Measurements from ENCODE around the gene CRIM1. TPM values are rescaled to one million over a fixed set of nuclear protein-coding genes. Genes with fewer than 3 reads are reported as not detected.

CRIM1 gene
- total RNA-seq, 1 experiment from 2014 or later = 27.6 TPM

DNA sequence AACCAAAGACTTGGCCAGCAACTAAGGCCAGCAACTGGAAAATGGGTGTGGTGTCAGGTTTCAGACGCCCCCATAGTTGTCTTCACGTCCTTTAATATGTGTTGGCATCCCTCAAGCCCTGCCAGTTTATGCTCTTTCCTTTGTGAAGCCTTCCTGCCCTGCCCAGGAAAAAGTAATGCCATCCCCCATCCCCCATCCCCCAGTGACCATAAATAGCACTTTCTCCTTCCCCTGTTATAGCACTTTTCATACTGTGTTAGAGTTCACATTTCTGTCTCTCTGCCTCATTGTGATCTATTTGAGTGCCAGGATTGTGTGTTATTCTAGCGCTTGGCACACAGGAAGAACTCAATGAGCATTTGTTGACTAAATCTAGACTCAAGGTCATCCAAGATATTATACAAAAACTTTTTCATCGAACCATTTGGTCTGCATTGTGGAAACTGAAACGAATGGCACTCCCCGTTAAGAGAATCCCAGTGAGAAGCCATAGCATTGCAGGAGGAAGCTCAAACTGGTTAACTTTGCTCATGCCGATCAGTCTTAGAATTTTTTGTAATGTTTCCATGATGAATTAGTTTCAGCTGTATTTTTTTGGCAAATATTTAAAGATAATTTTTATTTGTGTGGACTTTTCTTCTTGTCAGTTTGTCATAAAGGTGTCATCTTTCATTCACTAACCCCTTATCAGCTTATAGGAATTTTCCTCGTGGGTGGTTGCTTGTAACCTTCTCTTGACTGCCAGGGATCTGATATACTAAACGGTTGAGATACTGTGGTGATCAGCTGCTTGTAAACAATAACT lies 15.7 kb downstream of the CRIM1 start:
- Histone ChIP-seq H3K4me2 (ENCODE audit: insufficient read depth, insufficient read length, low read length) (peak overlapping the region; percentile 14), H2BK12ac (ENCODE audit: insufficient read length, low read depth, low read length) (no peak overlapping the region), H3K79me2 (ENCODE audit: insufficient read depth, low read length) (peaks cover 59% of the 10 kb centered on the region), H3K23ac (ENCODE audit: insufficient read length, low read depth, low read length) (no peak overlapping the region), H2BK120ac (ENCODE audit: low read depth, low read length, poor library complexity, severe bottlenecking) (no peak overlapping the region), H3K27ac (ENCODE audit: insufficient read length, low read depth, low read length) (peak overlapping the region; percentile 44), H3K18ac (ENCODE audit: insufficient read length, low read depth, low read length) (no peak overlapping the region), H2AFZ (ENCODE audit: low read length) (no peak overlapping the region), H3K14ac (ENCODE audit: insufficient read depth, low read length) (no peak overlapping the region), H3K4ac (ENCODE audit: low read depth, low read length) (no peak overlapping the region), H3K9me3 (ENCODE audit: control insufficient read depth, low read depth, low read length) (no peaks in the 10 kb centered on the region), H3K27me3 (ENCODE audit: insufficient read depth, low read length) (no peaks in the 10 kb centered on the region), H3K79me1 (ENCODE audit: insufficient read depth, low read depth, low read length, poor library complexity, severe bottlenecking) (peaks cover 3% of the 10 kb centered on the region), H2BK20ac (ENCODE audit: low read depth, low read length, poor library complexity, severe bottlenecking) (no peak overlapping the region), H4K20me1 (ENCODE audit: control insufficient read depth, insufficient read depth, insufficient read length) (no peaks in the 10 kb centered on the region), H3K9ac (ENCODE audit: extremely low read depth, insufficient read length, low read length) (no peak overlapping the region), H2BK5ac (ENCODE audit: insufficient read length, low read length) (no peak overlapping the region), H3K56ac (ENCODE audit: insufficient read length, low read depth, low read length) (no peak overlapping the region), H3K23me2 (ENCODE audit: insufficient read length, low read depth, low read length, poor library complexity, severe bottlenecking) (no peaks in the 10 kb centered on the region), H3T11ph (ENCODE audit: low read length) (no peak overlapping the region), H4K8ac (replicated peaks; ENCODE audit: insufficient read length, low read depth, low read length) (no peak overlapping the region), H4K5ac (ENCODE audit: insufficient read length, low read depth, low read length) (no peak overlapping the region), H2BK15ac (ENCODE audit: low read depth, low read length) (no peak overlapping the region), H2AK5ac (ENCODE audit: insufficient read length, low read length) (no peak overlapping the region), H3K4me1 (ENCODE audit: insufficient read depth, low read length) (peaks cover 46% of the 10 kb centered on the region), H4K91ac (ENCODE audit: insufficient read length, low read depth, low read length) (no peak overlapping the region)
- Mint-ChIP-seq H3K4me1 (peaks cover 91 to 94% of the 10 kb centered on the region in 2 experiments), H3K27ac (peak overlapping the region; percentile 59 to 93 (median 64); a peak in 6 of 7 replicates), H3K27me3 (ENCODE audit: low read depth) (no peaks in the 10 kb centered on the region), H3K9me3 (no peaks in the 10 kb centered on the region), H3K36me3 (ENCODE audit: insufficient read depth in 1 of 3, low read depth in 3 of 3) (no peaks in the 10 kb centered on the region), H3K4me3 (peak overlapping the region in 1 of 2 experiments; percentile 6; a peak in 2 of 5 replicates)
- DNase-seq = no peak
- WGBS (ENCODE audit: extremely low coverage, insufficient read length, low lambda C conversion rate) = no CpG with 5 or more reads among the region's 9 CpGs
- TF ChIP-seq, protein P1, sequence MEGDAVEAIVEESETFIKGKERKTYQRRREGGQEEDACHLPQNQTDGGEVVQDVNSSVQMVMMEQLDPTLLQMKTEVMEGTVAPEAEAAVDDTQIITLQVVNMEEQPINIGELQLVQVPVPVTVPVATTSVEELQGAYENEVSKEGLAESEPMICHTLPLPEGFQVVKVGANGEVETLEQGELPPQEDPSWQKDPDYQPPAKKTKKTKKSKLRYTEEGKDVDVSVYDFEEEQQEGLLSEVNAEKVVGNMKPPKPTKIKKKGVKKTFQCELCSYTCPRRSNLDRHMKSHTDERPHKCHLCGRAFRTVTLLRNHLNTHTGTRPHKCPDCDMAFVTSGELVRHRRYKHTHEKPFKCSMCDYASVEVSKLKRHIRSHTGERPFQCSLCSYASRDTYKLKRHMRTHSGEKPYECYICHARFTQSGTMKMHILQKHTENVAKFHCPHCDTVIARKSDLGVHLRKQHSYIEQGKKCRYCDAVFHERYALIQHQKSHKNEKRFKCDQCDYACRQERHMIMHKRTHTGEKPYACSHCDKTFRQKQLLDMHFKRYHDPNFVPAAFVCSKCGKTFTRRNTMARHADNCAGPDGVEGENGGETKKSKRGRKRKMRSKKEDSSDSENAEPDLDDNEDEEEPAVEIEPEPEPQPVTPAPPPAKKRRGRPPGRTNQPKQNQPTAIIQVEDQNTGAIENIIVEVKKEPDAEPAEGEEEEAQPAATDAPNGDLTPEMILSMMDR (conservative IDR thresholded peaks at IDR 0.05) = no peak
